HepG2 (cell line): ENCODE data around the gene HOXA10. TPM values are rescaled to one million over a fixed set of nuclear protein-coding genes. Genes with fewer than 3 reads are reported as not detected.
A peak's percentile ranks its signal among the peaks of the same experiment; 100 is the strongest.

Experiments
- CHD4 ChIP-seq: fragments of 200-600 bp; sonication (generic); IDR thresholded peaks from 2 replicates; pipeline ENCODE4 v1.7.0; 2017; ENCODE audit warnings: mild to moderate bottlenecking, low read length, borderline replicate concordance
- DNMT1 ChIP-seq: sonication (generic); formaldehyde crosslinking; IDR thresholded peaks from 2 replicates; pipeline ENCODE4 v1.5.1; 2020; ENCODE audit warnings: mild to moderate bottlenecking, missing genetic modification reagents
- FOXP1 ChIP-seq, 2 experiments: fragments of 450-650 bp in 1 of 2; IDR thresholded peaks; 2 replicates each; pipeline ENCODE4 v1.6.1; 2017 to 2018; ENCODE audit warnings: antibody characterized with exemption in 1 of 2
- GATAD1 ChIP-seq: IDR thresholded peaks from 2 replicates; pipeline ENCODE4 v1.6.1; 2016; ENCODE audit warnings: missing genetic modification reagents, missing compliant biosample characterization
- HHEX ChIP-seq: IDR thresholded peaks from 2 replicates; pipeline ENCODE4 v1.6.1; 2016; ENCODE audit warnings: control low read depth
- NCOA2 ChIP-seq: sonication (generic); formaldehyde crosslinking; IDR thresholded peaks from 2 replicates; pipeline ENCODE4 v1.8.0; 2022; ENCODE audit warnings: inconsistent platforms
- REXO4 ChIP-seq: sonication (generic); formaldehyde crosslinking; IDR thresholded peaks from 2 replicates; pipeline ENCODE4 v1.8.0; 2022; ENCODE audit warnings: missing genetic modification reagents, mild to moderate bottlenecking, borderline replicate concordance
- SMAD9 ChIP-seq: sonication (generic); formaldehyde crosslinking; IDR thresholded peaks from 2 replicates; pipeline ENCODE4 v1.5.1; 2020; ENCODE audit warnings: mild to moderate bottlenecking, missing genetic modification reagents
- SMC3 ChIP-seq: IDR thresholded peaks from 2 replicates; pipeline ENCODE4 v1.6.1; 2011; ENCODE audit warnings: low read length, improper control_type of control experiment
- SNRNP70 ChIP-seq: fragments of 200-400 bp; formaldehyde crosslinking; IDR thresholded peaks from 2 replicates; pipeline ENCODE4 v1.6.1; 2017; ENCODE audit warnings: mild to moderate bottlenecking, low read depth, low read length, moderate library complexity
- SRF ChIP-seq: IDR thresholded peaks from 2 replicates; pipeline ENCODE4 v1.6.1; 2011; ENCODE audit warnings: mild to moderate bottlenecking, low read depth, low read length, moderate library complexity
- SRSF1 ChIP-seq: fragments of 200-400 bp; formaldehyde crosslinking; optimal IDR thresholded peaks from 2 replicates; pipeline ENCODE3; 2017; ENCODE audit warnings: mild to moderate bottlenecking, low read depth, low read length, moderate library complexity
- STAT5B ChIP-seq: sonication (generic); formaldehyde crosslinking; IDR thresholded peaks from 2 replicates; pipeline ENCODE4 v1.4.0; 2020; ENCODE audit warnings: missing genetic modification reagents
- ZBTB42 ChIP-seq: sonication (generic); formaldehyde crosslinking; IDR thresholded peaks from 2 replicates; pipeline ENCODE4 v1.5.0; 2020; ENCODE audit warnings: mild to moderate bottlenecking, missing genetic modification reagents
- ZNF468 ChIP-seq: sonication (generic); formaldehyde crosslinking; IDR thresholded peaks from 2 replicates; pipeline ENCODE4 v1.8.0; 2022; ENCODE audit warnings: mild to moderate bottlenecking, moderate library complexity, missing genetic modification reagents
- ZNF616 ChIP-seq: sonication (generic); formaldehyde crosslinking; IDR thresholded peaks from 2 replicates; pipeline ENCODE4 v1.5.0; 2020; ENCODE audit warnings: low read depth, mild to moderate bottlenecking, missing genetic modification reagents
- polyA plus RNA-seq, 8 experiments: library from polyadenylated mRNA; depleted of rRNA in 3 of 8; stranded (reverse) in 7 of 8; unstranded in 1 of 8; fragments of >200 nt; fragmentation: Illumina TruSeq in 4 of 8; extraction: Trizol in 4 of 8; gene quantifications; 2 replicates each; pipeline versions ENCODE4 v1.2.1 to v1.2.3, GENCODE V29; 2011 to 2016; ENCODE audit warnings: low read depth in 4 of 8, missing spikeins in 1 of 8, mixed read lengths in 1 of 8; ENCODE audit not compliant: insufficient read depth in 1 of 8
- total RNA-seq, 5 experiments: library from RNA; depleted of rRNA; stranded (reverse); fragments of >200 nt; fragmentation: Illumina TruSeq; extraction: Trizol; gene quantifications; 2 replicates each; pipeline ENCODE4 v1.2.3, GENCODE V29; 2016; ENCODE audit warnings: low read depth in 1 of 5
- TF ChIP-seq, protein P1 (sequence below): IDR thresholded peaks from 2 replicates; pipeline ENCODE4 v1.6.1; 2016; ENCODE audit warnings: mild to moderate bottlenecking, missing biosample characterization, missing genetic modification reagents
- TF ChIP-seq, protein P2 (sequence below): sonication (generic); formaldehyde crosslinking; IDR thresholded peaks from 2 replicates; pipeline ENCODE4 v1.5.1; 2020; ENCODE audit warnings: missing genetic modification reagents, mild to moderate bottlenecking, borderline replicate concordance
- TF ChIP-seq, protein P3 (sequence below): sonication (generic); formaldehyde crosslinking; IDR thresholded peaks from 2 replicates; pipeline ENCODE4 v1.4.0; 2020; ENCODE audit warnings: low read depth, mild to moderate bottlenecking, missing genetic modification reagents
- TF ChIP-seq, protein P4 (sequence below): IDR thresholded peaks from 2 replicates; pipeline ENCODE4 v1.4.0; 2020; ENCODE audit warnings: mild to moderate bottlenecking, missing genetic modification reagents
- TF ChIP-seq, protein P5 (sequence below): sonication (generic); formaldehyde crosslinking; IDR thresholded peaks from 2 replicates; pipeline ENCODE4 v1.4.0; 2020; ENCODE audit warnings: missing genetic modification reagents
- TF ChIP-seq, protein P6 (sequence below): sonication (generic); formaldehyde crosslinking; IDR thresholded peaks from 2 replicates; pipeline ENCODE4 v1.4.0; 2020; ENCODE audit warnings: missing genetic modification reagents

Gene HOXA10
- total and polyA plus RNA-seq, 2 of the 13 experiments (the other 11 are each of a cell fraction or from before 2014, with no cell fraction given): not detected

DNA sequence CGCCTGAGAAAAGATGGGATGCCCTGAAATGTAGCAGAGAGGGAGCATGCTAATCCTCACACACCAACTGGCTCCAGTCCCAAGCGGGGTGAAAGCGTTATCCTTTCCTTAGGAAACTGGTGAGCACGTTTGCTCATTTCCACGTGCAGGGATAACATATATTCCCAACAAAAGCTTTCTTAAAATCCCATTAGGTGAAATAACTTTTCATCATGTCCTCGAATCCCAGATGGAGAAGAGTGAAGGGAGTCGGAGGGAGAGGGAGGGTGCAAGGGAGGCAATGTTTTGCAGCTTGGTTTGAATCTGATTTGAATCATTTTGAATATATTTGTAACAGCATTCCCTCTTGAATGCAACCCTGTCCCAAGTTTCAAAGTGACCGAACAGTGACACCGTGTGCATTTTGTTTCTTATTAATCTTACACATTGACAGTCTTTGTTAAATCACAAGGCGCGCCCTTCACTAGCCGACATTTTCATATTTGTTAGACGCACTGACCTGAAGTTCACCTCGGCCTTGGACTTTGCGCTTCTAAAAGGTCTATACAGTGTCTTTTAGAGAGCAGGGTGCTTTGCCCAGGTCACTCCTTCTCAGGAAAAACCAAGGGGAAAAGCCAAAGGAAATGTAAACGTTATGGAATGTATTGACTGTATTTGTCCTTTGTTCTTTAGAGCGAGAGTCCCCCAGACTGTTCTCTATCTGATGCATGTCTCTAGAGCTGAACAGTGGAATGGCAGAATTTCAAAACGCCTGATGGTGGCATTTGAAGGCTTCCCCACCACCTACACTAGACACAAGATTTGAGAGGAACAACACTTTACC, 40.5 kb downstream of the HOXA10 start (continued):
- TF ChIP-seq GATAD1 (CRISPR knock-in tag) (no peak), HHEX (no peak), ZNF468 (CRISPR knock-in tag) (no peak), ZBTB42 (CRISPR knock-in tag) (no peak), NCOA2 (peak; percentile 66), DNMT1 (CRISPR knock-in tag) (no peak), STAT5B (no peak), SMAD9 (no peak), SRSF1 (no peak), ZNF616 (no peak), REXO4 (CRISPR knock-in tag) (no peak), SMC3 (peak; percentile 14; the same call in 1 of the 2 replicates), FOXP1 (IDR thresholded peaks at IDR 0.05) (no peak), FOXP1 (CRISPR knock-in tag; IDR thresholded peaks at IDR 0.05) (peak; percentile 59; the same call in 1 of the 2 replicates), SNRNP70 (no peak), CHD4 (no peak), SRF (no peak)
- TF ChIP-seq, protein P1, sequence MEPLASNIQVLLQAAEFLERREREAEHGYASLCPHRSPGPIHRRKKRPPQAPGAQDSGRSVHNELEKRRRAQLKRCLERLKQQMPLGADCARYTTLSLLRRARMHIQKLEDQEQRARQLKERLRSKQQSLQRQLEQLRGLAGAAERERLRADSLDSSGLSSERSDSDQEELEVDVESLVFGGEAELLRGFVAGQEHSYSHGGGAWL (CRISPR knock-in tag): no peak
- TF ChIP-seq, protein P2, sequence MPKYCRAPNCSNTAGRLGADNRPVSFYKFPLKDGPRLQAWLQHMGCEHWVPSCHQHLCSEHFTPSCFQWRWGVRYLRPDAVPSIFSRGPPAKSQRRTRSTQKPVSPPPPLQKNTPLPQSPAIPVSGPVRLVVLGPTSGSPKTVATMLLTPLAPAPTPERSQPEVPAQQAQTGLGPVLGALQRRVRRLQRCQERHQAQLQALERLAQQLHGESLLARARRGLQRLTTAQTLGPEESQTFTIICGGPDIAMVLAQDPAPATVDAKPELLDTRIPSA (CRISPR knock-in tag): no peak
- TF ChIP-seq, protein P3, sequence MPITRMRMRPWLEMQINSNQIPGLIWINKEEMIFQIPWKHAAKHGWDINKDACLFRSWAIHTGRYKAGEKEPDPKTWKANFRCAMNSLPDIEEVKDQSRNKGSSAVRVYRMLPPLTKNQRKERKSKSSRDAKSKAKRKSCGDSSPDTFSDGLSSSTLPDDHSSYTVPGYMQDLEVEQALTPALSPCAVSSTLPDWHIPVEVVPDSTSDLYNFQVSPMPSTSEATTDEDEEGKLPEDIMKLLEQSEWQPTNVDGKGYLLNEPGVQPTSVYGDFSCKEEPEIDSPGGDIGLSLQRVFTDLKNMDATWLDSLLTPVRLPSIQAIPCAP (CRISPR knock-in tag): no peak
- TF ChIP-seq, protein P4, sequence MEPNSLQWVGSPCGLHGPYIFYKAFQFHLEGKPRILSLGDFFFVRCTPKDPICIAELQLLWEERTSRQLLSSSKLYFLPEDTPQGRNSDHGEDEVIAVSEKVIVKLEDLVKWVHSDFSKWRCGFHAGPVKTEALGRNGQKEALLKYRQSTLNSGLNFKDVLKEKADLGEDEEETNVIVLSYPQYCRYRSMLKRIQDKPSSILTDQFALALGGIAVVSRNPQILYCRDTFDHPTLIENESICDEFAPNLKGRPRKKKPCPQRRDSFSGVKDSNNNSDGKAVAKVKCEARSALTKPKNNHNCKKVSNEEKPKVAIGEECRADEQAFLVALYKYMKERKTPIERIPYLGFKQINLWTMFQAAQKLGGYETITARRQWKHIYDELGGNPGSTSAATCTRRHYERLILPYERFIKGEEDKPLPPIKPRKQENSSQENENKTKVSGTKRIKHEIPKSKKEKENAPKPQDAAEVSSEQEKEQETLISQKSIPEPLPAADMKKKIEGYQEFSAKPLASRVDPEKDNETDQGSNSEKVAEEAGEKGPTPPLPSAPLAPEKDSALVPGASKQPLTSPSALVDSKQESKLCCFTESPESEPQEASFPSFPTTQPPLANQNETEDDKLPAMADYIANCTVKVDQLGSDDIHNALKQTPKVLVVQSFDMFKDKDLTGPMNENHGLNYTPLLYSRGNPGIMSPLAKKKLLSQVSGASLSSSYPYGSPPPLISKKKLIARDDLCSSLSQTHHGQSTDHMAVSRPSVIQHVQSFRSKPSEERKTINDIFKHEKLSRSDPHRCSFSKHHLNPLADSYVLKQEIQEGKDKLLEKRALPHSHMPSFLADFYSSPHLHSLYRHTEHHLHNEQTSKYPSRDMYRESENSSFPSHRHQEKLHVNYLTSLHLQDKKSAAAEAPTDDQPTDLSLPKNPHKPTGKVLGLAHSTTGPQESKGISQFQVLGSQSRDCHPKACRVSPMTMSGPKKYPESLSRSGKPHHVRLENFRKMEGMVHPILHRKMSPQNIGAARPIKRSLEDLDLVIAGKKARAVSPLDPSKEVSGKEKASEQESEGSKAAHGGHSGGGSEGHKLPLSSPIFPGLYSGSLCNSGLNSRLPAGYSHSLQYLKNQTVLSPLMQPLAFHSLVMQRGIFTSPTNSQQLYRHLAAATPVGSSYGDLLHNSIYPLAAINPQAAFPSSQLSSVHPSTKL: peak; percentile 92
- TF ChIP-seq, protein P5, sequence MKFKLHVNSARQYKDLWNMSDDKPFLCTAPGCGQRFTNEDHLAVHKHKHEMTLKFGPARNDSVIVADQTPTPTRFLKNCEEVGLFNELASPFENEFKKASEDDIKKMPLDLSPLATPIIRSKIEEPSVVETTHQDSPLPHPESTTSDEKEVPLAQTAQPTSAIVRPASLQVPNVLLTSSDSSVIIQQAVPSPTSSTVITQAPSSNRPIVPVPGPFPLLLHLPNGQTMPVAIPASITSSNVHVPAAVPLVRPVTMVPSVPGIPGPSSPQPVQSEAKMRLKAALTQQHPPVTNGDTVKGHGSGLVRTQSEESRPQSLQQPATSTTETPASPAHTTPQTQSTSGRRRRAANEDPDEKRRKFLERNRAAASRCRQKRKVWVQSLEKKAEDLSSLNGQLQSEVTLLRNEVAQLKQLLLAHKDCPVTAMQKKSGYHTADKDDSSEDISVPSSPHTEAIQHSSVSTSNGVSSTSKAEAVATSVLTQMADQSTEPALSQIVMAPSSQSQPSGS (CRISPR knock-in tag): 0 out of 2 replicates have a peak, but pooled peaks have one; percentile 37
- TF ChIP-seq, protein P6, sequence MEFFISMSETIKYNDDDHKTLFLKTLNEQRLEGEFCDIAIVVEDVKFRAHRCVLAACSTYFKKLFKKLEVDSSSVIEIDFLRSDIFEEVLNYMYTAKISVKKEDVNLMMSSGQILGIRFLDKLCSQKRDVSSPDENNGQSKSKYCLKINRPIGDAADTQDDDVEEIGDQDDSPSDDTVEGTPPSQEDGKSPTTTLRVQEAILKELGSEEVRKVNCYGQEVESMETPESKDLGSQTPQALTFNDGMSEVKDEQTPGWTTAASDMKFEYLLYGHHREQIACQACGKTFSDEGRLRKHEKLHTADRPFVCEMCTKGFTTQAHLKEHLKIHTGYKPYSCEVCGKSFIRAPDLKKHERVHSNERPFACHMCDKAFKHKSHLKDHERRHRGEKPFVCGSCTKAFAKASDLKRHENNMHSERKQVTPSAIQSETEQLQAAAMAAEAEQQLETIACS (CRISPR knock-in tag): no peak
